GM12892 (cell line): ENCODE data around the gene GALR1. TPM values are rescaled to one million over a fixed set of nuclear protein-coding genes. Genes with fewer than 3 reads are reported as not detected.
A peak's percentile ranks its signal among the peaks of the same experiment; 100 is the strongest.

ENCODE experiments used
- DNase-seq: peaks from one replicate; pipeline ENCODE4 v3.0.0; 2011; ENCODE audit not compliant: insufficient read length
- FAIRE-seq: peaks from 2 replicates; lab custom pipeline; 2011; peaks lifted over from hg19 to GRCh38; lab: Jason Lieb, UNC
- POLR2A ChIP-seq: IDR thresholded peaks from 2 replicates; pipeline ENCODE4 v1.6.1; 2011; ENCODE audit warnings: low read depth, low read length, control low read depth
- POLR2AphosphoS5 ChIP-seq: IDR thresholded peaks from 2 replicates; pipeline ENCODE4 v1.6.1; 2011; ENCODE audit warnings: low read depth, low read length, control low read depth
- TAF1 ChIP-seq: IDR thresholded peaks from 2 replicates; pipeline ENCODE4 v1.6.1; 2011; ENCODE audit warnings: low read depth, mild to moderate bottlenecking, control low read depth, low read length, borderline replicate concordance
- polyA plus RNA-seq: library from polyadenylated mRNA; unstranded; fragments of >200 nt; gene quantifications from one replicate; pipeline ENCODE4 v1.2.1, GENCODE V29; 2012; ENCODE audit warnings: missing spikeins, inconsistent platforms; ENCODE audit not compliant: missing spikeins

GALR1 gene
- polyA plus RNA-seq, result not detected

GRCh38 chr18:77249569-77250500 lies at the start of gene GALR1:
Gene GALR1, plus strand, starts transcription at chr18:77249848. Its CDS starts 701 bp downstream, at chr18:77250549.
- no peak for FAIRE-seq

GRCh38 chr18:77201506-77201905 lies 48.1 kb upstream of the GALR1 start:
- DNase-seq, result no peak
- TF ChIP-seq POLR2AphosphoS5 (no peak), POLR2A (no peak), TAF1 (no peak)
- no peak for FAIRE-seq

More at GRCh38 chr18:77249569-77250500, at the start of gene GALR1:
- TF ChIP-seq TAF1 (no peak), POLR2AphosphoS5 (no peak), POLR2A (no peak)
- DNase-seq, result no peak

- TF ChIP-seq POLR2AphosphoS5 (no peak), POLR2A (no peak)
- FAIRE-seq, result no peak
- DNase-seq, result no peak
Measured at GRCh38 chr18:77202329-77202728, 47.3 kb upstream of the GALR1 start.

- no peak for FAIRE-seq
- TF ChIP-seq POLR2A (no peak), TAF1 (no peak), POLR2AphosphoS5 (no peak)
- no peak for DNase-seq
Measured at GRCh38 chr18:77203071-77203470, 46.6 kb upstream of the GALR1 start.

- no peak for FAIRE-seq
- TF ChIP-seq POLR2A (no peak), POLR2AphosphoS5 (no peak), TAF1 (no peak)
- DNase-seq, result no peak
Measured at GRCh38 chr18:77203851-77204250, 45.8 kb upstream of the GALR1 start.

- no peak for FAIRE-seq
- TF ChIP-seq TAF1 (no peak), POLR2AphosphoS5 (no peak), POLR2A (no peak)
- no peak for DNase-seq
Measured at GRCh38 chr18:77205769-77206168, 43.9 kb upstream of the GALR1 start.

- DNase-seq (no peak), FAIRE-seq (peak; percentile 24)
- TF ChIP-seq POLR2A (no peak), POLR2AphosphoS5 (no peak), TAF1 (no peak)
Measured at GRCh38 chr18:77206676-77207374, 42.8 kb upstream of the GALR1 start.

- DNase-seq, result peak; percentile 40
- TF ChIP-seq POLR2A, result no peak
- TF ChIP-seq TAF1, result no peak
- no peak for TF ChIP-seq POLR2AphosphoS5
- peak; percentile 24 for FAIRE-seq
Measured at GRCh38 chr18:77207540-77207939, 42.1 kb upstream of the GALR1 start.

- peak; percentile 51 for DNase-seq
- no peak for TF ChIP-seq POLR2AphosphoS5
- 0 out of 2 replicates have a peak, but pooled peaks have one; percentile 19 for TF ChIP-seq TAF1
- 0 out of 2 replicates have a peak, but pooled peaks have one; percentile 26 for TF ChIP-seq POLR2A
- peak; percentile 90 for FAIRE-seq
Measured at GRCh38 chr18:77208964-77209363, 40.7 kb upstream of the GALR1 start.

- FAIRE-seq (no peak), DNase-seq (no peak)
- no peak for TF ChIP-seq POLR2AphosphoS5
- no peak for TF ChIP-seq POLR2A
- no peak for TF ChIP-seq TAF1
Measured at GRCh38 chr18:77209587-77209986, 40.1 kb upstream of the GALR1 start.

GRCh38 chr18:77210249-77210648 lies 39.4 kb upstream of the GALR1 start:
- FAIRE-seq (no peak), DNase-seq (no peak)
- no peak for TF ChIP-seq POLR2A
- TF ChIP-seq TAF1, result no peak
- TF ChIP-seq POLR2AphosphoS5, result no peak

- no peak for FAIRE-seq
- TF ChIP-seq POLR2AphosphoS5 (no peak), TAF1 (no peak), POLR2A (no peak)
- DNase-seq, result no peak
Measured at GRCh38 chr18:77218642-77219041, 31.0 kb upstream of the GALR1 start.
